Activated CD4-positive, alpha-beta T cell treated with anti-CD3 and anti-CD28 coated beads for 48 hours (primary cell): Measurements from ENCODE around the gene NUDT22.
A peak's percentile ranks its signal among the peaks of the same experiment; 100 is the strongest.

Experiments
- DNase-seq: peaks from one replicate; pipeline ENCODE4 v3.0.0-alpha.2; 2020

NUDT22 gene

DNA sequence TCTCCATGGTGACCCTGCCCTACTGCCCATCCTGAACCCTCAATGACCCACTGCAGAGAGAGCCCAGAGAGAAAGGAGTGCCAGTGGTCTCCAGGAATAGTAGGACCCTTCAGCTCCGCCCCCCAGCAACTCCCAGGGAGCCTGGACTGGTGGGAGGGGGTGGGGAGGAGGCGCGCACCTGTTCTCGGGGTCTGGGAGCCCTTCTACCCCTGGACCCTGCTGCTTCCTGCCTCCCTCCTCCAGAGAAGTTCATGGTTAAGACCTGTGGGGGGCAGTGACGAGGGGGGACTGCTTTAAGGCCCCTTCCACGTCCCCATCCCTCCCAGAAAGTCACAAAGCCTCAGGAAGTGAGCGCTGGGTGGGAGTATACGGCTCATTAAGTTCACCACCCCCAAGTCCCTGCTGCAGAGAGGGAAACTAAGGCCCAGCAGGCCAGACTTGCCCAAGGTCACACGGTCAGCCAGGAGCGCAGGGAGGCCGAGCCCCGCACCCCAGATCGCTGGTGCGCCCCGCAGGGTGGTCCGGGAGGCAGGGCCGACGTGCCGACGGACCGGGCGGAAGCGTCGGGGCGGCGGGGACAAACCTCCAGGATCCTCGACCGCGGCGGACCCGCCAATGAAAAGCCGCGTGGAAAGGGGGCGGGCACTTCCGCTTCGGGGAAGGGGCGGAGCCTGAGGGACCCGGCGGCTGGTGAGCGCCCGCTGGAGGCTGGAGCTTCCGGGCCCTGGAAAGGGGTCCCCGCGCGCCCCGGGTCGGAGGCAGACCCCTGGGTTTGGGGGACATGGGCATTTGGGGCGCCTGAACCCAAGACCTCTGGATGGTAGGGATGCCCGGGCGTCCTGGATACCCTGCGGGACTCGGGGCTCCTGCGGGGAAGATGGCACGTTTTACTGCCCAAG, at the start of gene NUDT22, which contains the start of gene TRPT1:
Gene NUDT22, plus strand, starts transcription at position 667 of the 899 bp plus-strand sequence. CDS start 379 bp downstream, outside the sequence.
Gene TRPT1, minus strand, starts transcription at position 579 of the 899 bp plus-strand sequence. Its CDS starts 326 bp downstream, at position 253.
- peak; percentile 97 for DNase-seq

DNA sequence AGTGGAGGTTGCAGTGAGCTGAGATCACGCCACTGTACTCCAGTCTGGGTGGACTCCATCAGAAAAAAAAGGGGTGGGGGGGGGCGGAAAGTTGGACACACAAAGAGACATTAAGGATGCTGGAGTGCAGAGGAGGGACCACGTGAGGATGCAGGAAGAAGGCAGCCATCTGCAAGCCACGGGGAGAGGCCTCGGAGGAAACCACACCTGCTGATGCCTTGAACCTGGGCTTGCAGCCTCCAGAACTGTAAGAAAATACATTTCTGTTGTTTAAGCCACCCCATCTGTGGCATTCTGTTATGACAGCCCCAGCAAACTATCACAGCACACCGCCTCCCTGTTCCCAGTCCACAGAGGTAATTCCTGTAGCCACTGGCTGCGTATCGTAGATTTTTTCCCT, 49.3 kb upstream of the NUDT22 start:
- no peak for DNase-seq

DNA sequence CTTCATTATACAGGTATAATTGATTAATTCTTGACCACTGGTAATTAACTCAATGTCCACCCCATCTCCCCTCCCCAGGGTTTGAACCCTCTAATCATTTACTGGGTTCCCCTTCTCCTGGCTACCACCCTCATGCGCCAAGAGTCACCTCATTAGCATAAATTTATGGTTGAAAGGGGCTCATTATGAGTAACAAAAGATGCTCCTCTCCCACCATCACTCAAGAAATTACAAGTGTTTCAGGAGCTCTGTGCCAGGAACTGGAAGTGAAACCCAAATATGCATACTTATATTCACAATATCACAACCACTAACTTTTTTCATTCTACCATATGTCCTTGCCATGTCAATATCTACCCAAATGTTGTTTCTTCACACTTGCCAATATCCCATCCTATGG, 47.9 kb upstream of the NUDT22 start:
- no peak for DNase-seq

DNA sequence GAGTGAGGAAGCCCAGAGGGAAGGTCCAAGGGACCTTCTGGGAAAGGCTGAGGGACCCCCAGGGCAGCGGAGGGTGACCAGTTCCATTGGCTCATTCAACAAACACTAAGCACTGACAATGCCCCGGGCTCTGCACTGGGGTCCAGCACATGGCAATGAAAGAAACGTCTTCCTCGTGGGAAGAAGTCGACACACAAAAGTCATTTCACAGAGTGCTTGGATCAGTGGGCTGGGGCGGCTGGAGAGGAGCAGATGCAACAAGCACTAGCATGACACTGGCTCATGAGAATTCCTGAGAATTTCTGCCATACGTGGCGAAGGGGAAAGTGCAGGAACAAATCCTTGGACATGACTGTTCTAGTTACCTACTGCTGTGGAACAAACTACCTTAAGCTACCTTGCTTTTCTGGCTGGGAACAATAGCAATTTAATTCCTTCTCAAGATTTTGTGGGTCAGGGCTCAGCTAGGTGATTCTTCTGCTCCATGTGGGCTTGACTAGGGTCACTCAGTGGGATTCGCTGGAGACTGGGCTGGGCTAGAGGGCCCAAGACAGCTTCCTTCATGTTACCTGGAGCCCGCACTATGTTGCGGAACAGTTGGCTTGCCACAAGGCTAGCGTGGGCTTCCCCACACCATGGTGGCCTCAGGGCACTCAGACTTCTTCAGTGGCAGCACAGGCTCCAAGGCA, 47.0 kb upstream of the NUDT22 start:
- no peak for DNase-seq

- no peak for DNase-seq
Measured at GRCh38 chr11:64180891-64181290, 45.2 kb upstream of the NUDT22 start.

DNA sequence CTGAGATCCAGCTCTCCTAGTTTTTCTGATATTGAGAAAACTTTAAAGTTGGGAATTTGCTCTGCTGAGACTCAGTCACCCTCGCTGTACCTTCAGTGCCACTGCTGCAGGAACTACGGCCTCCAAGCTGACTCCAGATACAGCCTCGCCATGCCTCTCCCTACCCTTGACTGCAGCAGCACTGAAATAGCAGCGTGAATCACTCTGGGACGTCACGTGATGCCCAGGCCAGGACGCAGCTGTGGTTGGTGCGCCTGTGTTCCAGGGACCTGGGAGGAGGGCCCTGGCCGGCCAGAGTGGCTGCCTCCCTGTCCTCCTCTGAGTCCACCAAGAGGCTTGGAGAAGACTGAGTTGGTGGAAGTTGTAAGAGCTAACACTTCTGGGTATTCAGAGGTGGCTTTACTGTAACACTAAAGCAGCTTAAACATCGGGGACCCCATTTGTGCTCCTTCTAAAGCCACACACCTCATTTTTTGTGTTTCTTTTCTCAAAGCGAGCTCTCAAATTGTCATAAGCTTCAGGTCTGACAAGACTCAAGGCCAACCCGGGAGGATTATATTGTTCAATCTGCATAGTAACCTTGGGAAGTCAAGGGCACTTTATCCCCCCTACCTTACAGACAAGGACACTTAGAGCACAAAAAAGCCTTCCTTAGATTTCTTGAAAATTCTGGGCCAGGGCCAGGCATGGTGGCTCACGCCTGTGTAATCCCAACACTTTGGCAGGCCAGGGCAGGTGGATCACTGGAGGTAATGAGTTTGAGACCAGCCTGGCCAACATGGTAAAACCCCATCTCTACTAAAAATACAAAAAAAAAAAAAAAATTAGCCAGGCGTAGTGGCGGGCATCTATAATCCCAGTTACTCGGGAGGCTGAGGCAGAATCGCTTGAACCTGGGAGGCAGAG, 44.3 kb upstream of the NUDT22 start:
- DNase-seq = peak; percentile 71

DNA sequence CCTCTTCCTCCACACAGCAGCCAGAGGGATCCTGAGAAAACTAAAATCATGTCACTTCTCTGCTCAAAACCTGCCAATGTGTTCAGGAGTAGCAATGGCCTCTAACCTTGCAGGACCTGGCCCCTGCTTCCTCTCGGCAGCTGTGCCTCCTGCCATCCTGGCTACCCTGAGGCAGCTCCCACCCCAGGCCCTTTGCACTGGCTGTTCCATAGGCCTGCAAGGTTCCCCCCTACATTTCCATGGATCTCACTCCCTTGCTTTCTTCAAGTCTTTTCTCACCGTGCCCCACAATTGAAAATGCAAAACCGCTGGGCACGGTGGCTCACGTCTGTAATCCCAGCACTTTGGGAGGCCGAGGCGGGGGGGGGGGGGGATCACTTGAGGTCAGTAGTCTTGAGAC, 42.2 kb upstream of the NUDT22 start:
- no peak for DNase-seq

DNA sequence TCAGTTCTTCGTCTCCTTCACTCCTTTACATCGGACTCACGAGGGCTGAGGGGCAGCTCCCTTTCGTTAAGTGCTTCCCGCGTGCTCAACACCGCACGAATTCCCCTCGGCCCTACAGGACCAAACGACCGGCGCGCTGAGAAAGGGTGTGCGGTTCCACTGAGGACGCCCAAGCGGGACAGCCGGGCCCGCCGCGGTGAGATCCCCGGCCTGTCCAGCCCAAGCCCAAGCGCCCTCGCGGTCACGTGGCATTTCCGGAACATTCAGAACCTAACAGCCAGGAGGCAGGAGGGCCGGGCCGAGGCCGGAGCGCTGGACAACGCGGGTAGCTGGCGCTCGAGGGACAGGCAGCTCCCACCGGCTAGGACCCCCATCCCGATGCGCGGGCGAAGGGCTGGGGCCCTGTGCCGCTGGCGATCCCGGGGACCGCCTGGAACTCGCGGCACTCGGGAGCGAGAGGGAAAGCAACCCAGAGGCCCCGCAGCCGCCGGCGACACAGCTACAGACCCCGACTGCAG, 40.8 kb upstream of the NUDT22 start:
- DNase-seq = no peak

GRCh38 chr11:64185693-64186491, 40.2 kb upstream of the NUDT22 start, which contains the start of gene STIP1:
Gene STIP1 (plus strand): TSS chr11:64186171. CDS start chr11:64186262, 91 bp downstream.
- DNase-seq = peak; percentile 99

- DNase-seq = peak; percentile 59
Measured at GRCh38 chr11:64186492-64187165, 39.4 kb upstream of the NUDT22 start.

- no peak for DNase-seq
Measured at GRCh38 chr11:64192434-64192833, 33.6 kb upstream of the NUDT22 start.

- DNase-seq = no peak
Measured at GRCh38 chr11:64196626-64197025, 29.4 kb upstream of the NUDT22 start.

GRCh38 chr11:64198511-64198910, 27.6 kb upstream of the NUDT22 start:
- no peak for DNase-seq

DNA sequence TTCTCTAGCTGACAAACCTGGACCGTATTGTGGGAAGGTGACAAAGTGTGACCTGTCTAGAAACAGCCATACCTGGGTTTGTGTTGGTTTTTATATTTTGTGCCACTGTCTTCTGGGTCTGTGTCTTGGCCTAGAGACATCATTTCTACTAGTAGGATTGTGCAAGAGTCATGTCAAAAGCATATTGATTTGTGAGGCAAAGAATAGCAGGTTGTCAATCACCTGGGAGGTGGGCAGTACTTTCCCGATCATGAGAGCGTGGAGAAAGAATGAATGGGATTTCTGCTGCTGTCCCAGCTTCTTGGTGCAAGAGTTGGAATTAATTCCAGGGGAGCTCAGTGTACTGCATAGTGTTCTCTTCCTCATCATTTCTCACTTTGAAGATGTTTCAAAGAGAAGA, 24.5 kb upstream of the NUDT22 start:
- no peak for DNase-seq

DNA sequence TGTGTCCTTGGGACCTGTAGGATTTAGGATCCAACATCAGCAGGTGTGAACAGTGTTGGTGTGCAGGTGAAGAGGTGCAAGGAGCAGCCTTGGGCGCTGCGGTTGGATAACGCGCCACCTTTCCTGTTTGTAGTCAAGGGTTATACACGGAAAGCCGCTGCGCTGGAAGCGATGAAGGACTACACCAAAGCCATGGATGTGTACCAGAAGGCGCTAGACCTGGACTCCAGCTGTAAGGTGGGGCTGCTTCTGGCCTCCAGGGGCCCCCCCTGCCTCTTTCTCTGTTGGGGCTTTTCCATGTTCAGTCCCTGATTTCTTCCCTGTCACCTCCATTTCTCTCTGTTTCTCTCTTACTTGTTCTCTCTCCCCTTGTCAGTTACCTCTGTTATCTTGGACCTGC, 23.1 kb upstream of the NUDT22 start:
- no peak for DNase-seq

- DNase-seq = no peak
Measured at GRCh38 chr11:64203421-64204079, 22.5 kb upstream of the NUDT22 start.

DNA sequence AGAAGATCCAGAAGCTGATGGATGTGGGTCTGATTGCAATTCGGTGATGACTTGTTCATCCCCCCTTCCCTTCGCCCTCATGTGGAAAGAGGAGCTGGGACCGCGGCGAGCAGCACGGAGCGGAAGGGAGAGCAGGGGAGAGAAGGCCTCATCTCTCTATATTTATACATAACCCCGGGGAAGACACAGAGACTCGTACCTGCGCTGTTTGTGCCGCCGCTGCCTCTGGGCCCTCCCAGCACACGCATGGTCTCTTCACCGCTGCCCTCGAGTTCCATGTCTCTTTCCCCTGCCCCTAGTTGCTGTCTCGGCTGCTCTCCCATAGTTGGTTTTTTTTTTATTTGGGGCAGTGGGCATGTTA, 22.0 kb upstream of the NUDT22 start:
- DNase-seq = no peak

DNA sequence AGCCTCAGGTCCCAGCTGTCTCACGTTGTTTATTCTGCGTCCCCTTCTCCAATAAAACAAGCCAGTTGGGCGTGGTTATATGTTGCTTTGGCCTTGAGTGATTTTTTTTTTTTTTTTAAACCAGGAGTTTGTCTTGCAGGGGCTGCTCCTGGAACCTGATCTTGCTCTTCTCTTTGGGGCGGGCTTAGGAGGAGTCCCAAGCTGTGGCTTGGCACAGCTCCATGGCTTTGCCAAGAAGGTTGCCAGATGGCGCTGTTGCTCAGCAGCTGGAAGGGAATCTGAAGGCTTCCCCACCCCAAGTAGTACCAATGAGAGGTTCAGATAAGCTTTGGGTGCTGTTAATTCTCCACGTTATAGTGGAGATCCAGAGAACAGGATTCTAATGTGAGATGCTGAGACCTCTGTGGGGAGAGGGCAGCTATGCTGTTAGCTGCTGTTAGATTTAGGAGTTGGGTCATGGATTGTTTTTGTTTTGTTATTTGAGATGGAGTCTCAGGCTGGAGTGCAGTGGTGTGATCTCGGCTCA, 21.5 kb upstream of the NUDT22 start:
- DNase-seq = peak; percentile 84

GRCh38 chr11:64206457-64207255, 19.4 kb upstream of the NUDT22 start, which contains the start of gene FERMT3:
Gene FERMT3 (plus strand): TSS chr11:64206721. CDS start chr11:64207365, 644 bp downstream.
- peak; percentile 87 for DNase-seq
